H9 (cell line): ENCODE results near the gene OGFR. TPM values are rescaled to one million over a fixed set of nuclear protein-coding genes. Genes with fewer than 3 reads are reported as not detected.

Source experiments
- DNase-seq: peaks from one replicate; pipeline ENCODE4 v3.0.0-alpha.2; 2017
- H2AFZ ChIP-seq: one replicate; pipeline ENCODE4 v1.6.1; 2013; ENCODE audit warnings: mild to moderate bottlenecking, low read length, control low read depth, moderate library complexity
- H2AK5ac ChIP-seq: 2 replicates; pipeline ENCODE4 v1.6.1; 2013; ENCODE audit warnings: low read length, control low read depth, mixed read lengths; ENCODE audit not compliant: insufficient read length
- H2BK120ac ChIP-seq: one replicate; pipeline ENCODE4 v1.6.1; 2013; ENCODE audit warnings: low read depth, mild to moderate bottlenecking, low read length, control low read depth, inconsistent platforms; ENCODE audit not compliant: poor library complexity, severe bottlenecking
- H2BK12ac ChIP-seq: 2 replicates; pipeline ENCODE4 v1.6.1; 2013; ENCODE audit warnings: low read length, control low read depth, mixed read lengths, low read depth; ENCODE audit not compliant: insufficient read length
- H2BK15ac ChIP-seq: 2 replicates; pipeline ENCODE4 v1.6.1; 2013; ENCODE audit warnings: low read depth, low read length, control low read depth
- H2BK20ac ChIP-seq: one replicate; pipeline ENCODE4 v1.6.1; 2013; ENCODE audit warnings: low read depth, mild to moderate bottlenecking, low read length, control low read depth, inconsistent platforms; ENCODE audit not compliant: poor library complexity, severe bottlenecking
- H2BK5ac ChIP-seq: 2 replicates; pipeline ENCODE4 v1.6.1; 2013; ENCODE audit warnings: low read length, control low read depth, mixed read lengths; ENCODE audit not compliant: insufficient read length
- H3K14ac ChIP-seq: 2 replicates; pipeline ENCODE4 v1.6.1; 2013; ENCODE audit warnings: low read length, control low read depth; ENCODE audit not compliant: insufficient read depth
- H3K18ac ChIP-seq: 2 replicates; pipeline ENCODE4 v1.6.1; 2013; ENCODE audit warnings: low read depth, mild to moderate bottlenecking, mixed read lengths, low read length, control low read depth; ENCODE audit not compliant: insufficient read length
- H3K23ac ChIP-seq: 2 replicates; pipeline ENCODE4 v1.6.1; 2013; ENCODE audit warnings: low read length, control low read depth, mixed read lengths, low read depth; ENCODE audit not compliant: insufficient read length
- H3K23me2 ChIP-seq: 2 replicates; pipeline ENCODE4 v1.6.1; 2013; ENCODE audit warnings: low read depth, mild to moderate bottlenecking, mixed read lengths, low read length, control low read depth; ENCODE audit not compliant: insufficient read length, poor library complexity, severe bottlenecking
- H3K27ac ChIP-seq: 2 replicates; pipeline ENCODE4 v1.5.1; 2013; ENCODE audit warnings: low read length, control low read depth, mixed read lengths, low read depth; ENCODE audit not compliant: insufficient read length
- H3K27me3 ChIP-seq: 2 replicates; pipeline ENCODE4 v1.6.1; 2013; ENCODE audit warnings: low read length, control low read depth, inconsistent platforms; ENCODE audit not compliant: insufficient read depth
- H3K4ac ChIP-seq: 2 replicates; pipeline ENCODE4 v1.6.1; 2013; ENCODE audit warnings: low read depth, mild to moderate bottlenecking, control low read depth, inconsistent platforms, low read length, moderate library complexity
- H3K4me1 ChIP-seq: 2 replicates; pipeline ENCODE4 v1.6.1; 2013; ENCODE audit warnings: low read length, control low read depth, inconsistent platforms; ENCODE audit not compliant: insufficient read depth
- H3K4me2 ChIP-seq: 2 replicates; pipeline ENCODE4 v1.6.1; 2013; ENCODE audit warnings: low read length, control low read depth, mixed read lengths; ENCODE audit not compliant: insufficient read length, insufficient read depth
- H3K56ac ChIP-seq: 2 replicates; pipeline ENCODE4 v1.6.1; 2013; ENCODE audit warnings: low read depth, mild to moderate bottlenecking, mixed read lengths, low read length, control low read depth; ENCODE audit not compliant: insufficient read length
- H3K79me1 ChIP-seq: 2 replicates; pipeline ENCODE4 v1.6.1; 2013; ENCODE audit warnings: low read depth, mild to moderate bottlenecking, moderate library complexity, low read length, control low read depth, inconsistent platforms; ENCODE audit not compliant: insufficient read depth, poor library complexity, severe bottlenecking
- H3K79me2 ChIP-seq: 2 replicates; pipeline ENCODE4 v1.6.1; 2013; ENCODE audit warnings: low read length, control low read depth, inconsistent platforms; ENCODE audit not compliant: insufficient read depth
- H3K9ac ChIP-seq: 2 replicates; pipeline ENCODE4 v1.6.1; 2013; ENCODE audit warnings: low read length, control low read depth, mixed read lengths; ENCODE audit not compliant: insufficient read length; ENCODE audit errors: extremely low read depth
- H3K9me3 ChIP-seq: one replicate; pipeline ENCODE4 v1.6.1; 2013; ENCODE audit warnings: low read depth, low read length, inconsistent platforms; ENCODE audit not compliant: control insufficient read depth
- H3T11ph ChIP-seq: one replicate; pipeline ENCODE4 v1.6.1; 2013; ENCODE audit warnings: mild to moderate bottlenecking, low read length, control low read depth, inconsistent platforms
- H4K20me1 ChIP-seq: one replicate; pipeline ENCODE4 v1.6.1; 2013; ENCODE audit not compliant: control insufficient read depth, insufficient read length, insufficient read depth
- H4K5ac ChIP-seq: 2 replicates; pipeline ENCODE4 v1.6.1; 2013; ENCODE audit warnings: low read depth, mild to moderate bottlenecking, mixed read lengths, low read length, control low read depth; ENCODE audit not compliant: insufficient read length
- H4K8ac ChIP-seq: replicated peaks from 2 replicates; pipeline ENCODE4 v1.6.1; 2013; ENCODE audit warnings: low read length, control low read depth, mixed read lengths, low read depth; ENCODE audit not compliant: insufficient read length
- H4K91ac ChIP-seq: 2 replicates; pipeline ENCODE4 v1.6.1; 2013; ENCODE audit warnings: low read depth, mild to moderate bottlenecking, moderate library complexity, mixed read lengths, low read length, control low read depth; ENCODE audit not compliant: insufficient read length
- H3K27ac Mint-ChIP-seq, 3 experiments: 2 replicates in 2 of 3; 3 replicates in 1 of 3; pipeline ENCODE4 v1.8.0; 2020 to 2021; ENCODE audit warnings: mixed read lengths in 3 of 3, mild to moderate bottlenecking in 1 of 3, moderate library complexity in 1 of 3
- H3K27me3 Mint-ChIP-seq: 2 replicates; pipeline ENCODE4 v1.8.0; 2021; ENCODE audit warnings: low read depth, mild to moderate bottlenecking, moderate library complexity, mixed read lengths
- H3K36me3 Mint-ChIP-seq, 3 experiments: 2 replicates in 2 of 3; 3 replicates in 1 of 3; pipeline ENCODE4 v1.8.0; 2020 to 2021; ENCODE audit warnings: low read depth in 3 of 3, mixed read lengths in 3 of 3; ENCODE audit not compliant: insufficient read depth in 1 of 3
- H3K4me1 Mint-ChIP-seq, 2 experiments: 2 replicates each; pipeline ENCODE4 v1.8.0; 2020; ENCODE audit warnings: mixed read lengths in 2 of 2
- H3K4me3 Mint-ChIP-seq, 2 experiments: 2 replicates in 1 of 2; 3 replicates in 1 of 2; pipeline ENCODE4 v1.8.0; 2020 to 2021; ENCODE audit warnings: mild to moderate bottlenecking in 2 of 2, mixed read lengths in 2 of 2, moderate library complexity in 1 of 2
- H3K9me3 Mint-ChIP-seq, 2 experiments: 2 replicates in 1 of 2; 3 replicates in 1 of 2; pipeline ENCODE4 v1.8.0; 2020; ENCODE audit warnings: mild to moderate bottlenecking in 2 of 2, mixed read lengths in 2 of 2, moderate library complexity in 1 of 2
- WGBS: extraction: QIAGEN DNeasy Blood & Tissue Kit; methylation state at CpG from one replicate; pipeline ENCODE4 v1.1.7; 2013; ENCODE audit warnings: missing lambda C conversion rate, low lambda C conversion rate, mixed read lengths; ENCODE audit not compliant: insufficient read length; ENCODE audit errors: extremely low coverage; 5-methylcytosine and 5-hydroxymethylcytosine counted together
- total RNA-seq: library from RNA; stranded (reverse); gene quantifications from 2 replicates; pipeline ENCODE4 v1.2.1, GENCODE V29; 2021
- TF ChIP-seq, protein P1 (sequence below): fragments of 200-600 bp; sonication (generic); conservative IDR thresholded peaks from 3 replicates; pipeline ENCODE4 v1.8.0; 2021; ENCODE audit warnings: antibody characterized with exemption, mild to moderate bottlenecking

OGFR gene
- total RNA-seq, 1 experiment from 2014 or later = 33.1 TPM

DNA sequence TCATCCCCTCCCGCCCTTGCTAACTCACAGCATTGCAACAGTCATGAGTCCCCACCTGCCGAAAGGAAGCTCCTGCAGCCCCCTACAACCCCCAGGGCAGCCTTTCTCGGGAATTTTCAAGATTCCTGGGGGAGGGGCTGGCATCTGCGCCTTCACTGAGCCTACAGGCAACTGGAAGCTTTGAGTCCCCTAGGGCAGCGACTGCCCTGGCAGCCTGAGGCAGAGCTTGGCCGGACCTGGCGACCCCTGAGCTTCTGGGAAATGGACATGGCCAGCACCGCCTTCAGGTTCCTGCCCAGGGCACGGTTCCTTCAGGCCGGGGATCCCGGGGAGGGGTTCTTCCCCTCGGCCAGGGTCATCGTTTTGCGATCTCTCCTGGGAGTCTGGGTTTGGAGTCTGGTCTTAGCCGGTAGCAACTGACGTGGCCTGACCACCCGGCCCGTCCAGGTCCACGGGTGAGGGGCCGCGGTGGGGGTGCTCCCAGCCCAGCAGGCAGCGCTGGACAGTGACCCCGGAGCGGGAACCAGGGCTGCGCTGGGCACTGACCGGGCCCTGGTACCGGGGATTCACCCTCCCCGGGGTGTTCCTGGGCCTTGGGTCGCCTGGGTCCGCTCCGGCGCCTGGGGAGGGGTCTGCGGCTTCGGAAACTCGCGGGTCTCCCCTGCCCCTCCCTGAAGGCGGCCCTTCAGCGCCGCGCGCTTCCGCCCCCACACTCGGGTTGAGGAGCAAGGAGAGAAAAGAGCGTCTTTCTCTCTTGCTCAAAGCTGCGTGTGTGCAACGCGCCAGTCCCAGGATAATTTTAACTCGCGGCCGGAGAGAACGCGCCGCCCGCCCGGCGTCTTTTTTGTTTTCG, 11.6 kb downstream of the OGFR start:
- H4K8ac ChIP-seq = no peak overlapping the region
- peaks cover 5% of the 10 kb centered on the region for H3K27me3 Mint-ChIP-seq
- H3K4ac ChIP-seq = no peak overlapping the region; the same call in 1 of the 2 replicates
- H3K27me3 ChIP-seq = no peaks in the 10 kb centered on the region
- H2BK15ac ChIP-seq = no peak overlapping the region
- H3K79me1 ChIP-seq = no peaks in the 10 kb centered on the region
- H2BK5ac ChIP-seq = no peak overlapping the region
- H3K18ac ChIP-seq = peak overlapping the region; percentile 62
- H3K27ac ChIP-seq = no peak overlapping the region
- peak overlapping the region; percentile 35 for H3K4me2 ChIP-seq
- no peaks in the 10 kb centered on the region for H4K20me1 ChIP-seq
- H3K56ac ChIP-seq = no peak overlapping the region
- no peak overlapping the region for H3K9ac ChIP-seq
- H3K23ac ChIP-seq = no peak overlapping the region
- H3K27ac Mint-ChIP-seq = peak overlapping the region in 2 of 3 experiments; percentile 46 to 85; a peak in 3 of 7 replicates
- no peaks in the 10 kb centered on the region for H3K9me3 Mint-ChIP-seq
- WGBS = no CpG with 5 or more reads among the region's 57 CpGs
- peaks cover 0 to 13% (median 11%) of the 10 kb centered on the region in 3 experiments; a peak in 5 of 7 replicates for H3K36me3 Mint-ChIP-seq
- H3K23me2 ChIP-seq = peaks cover 16% of the 10 kb centered on the region
- no peak overlapping the region for H2AFZ ChIP-seq
- no peak overlapping the region for H2AK5ac ChIP-seq
- no peaks in the 10 kb centered on the region for H3K79me2 ChIP-seq
- peak; percentile 92 for DNase-seq
- H2BK12ac ChIP-seq = no peak overlapping the region
- H3K4me1 Mint-ChIP-seq = peaks cover 14 to 15% of the 10 kb centered on the region in 2 experiments
- no peaks in the 10 kb centered on the region for H3K9me3 ChIP-seq
- H4K5ac ChIP-seq = no peak overlapping the region
- no peak overlapping the region for H2BK20ac ChIP-seq
- no peak overlapping the region for H2BK120ac ChIP-seq
- H3K4me1 ChIP-seq = no peaks in the 10 kb centered on the region
- TF ChIP-seq, protein P1, sequence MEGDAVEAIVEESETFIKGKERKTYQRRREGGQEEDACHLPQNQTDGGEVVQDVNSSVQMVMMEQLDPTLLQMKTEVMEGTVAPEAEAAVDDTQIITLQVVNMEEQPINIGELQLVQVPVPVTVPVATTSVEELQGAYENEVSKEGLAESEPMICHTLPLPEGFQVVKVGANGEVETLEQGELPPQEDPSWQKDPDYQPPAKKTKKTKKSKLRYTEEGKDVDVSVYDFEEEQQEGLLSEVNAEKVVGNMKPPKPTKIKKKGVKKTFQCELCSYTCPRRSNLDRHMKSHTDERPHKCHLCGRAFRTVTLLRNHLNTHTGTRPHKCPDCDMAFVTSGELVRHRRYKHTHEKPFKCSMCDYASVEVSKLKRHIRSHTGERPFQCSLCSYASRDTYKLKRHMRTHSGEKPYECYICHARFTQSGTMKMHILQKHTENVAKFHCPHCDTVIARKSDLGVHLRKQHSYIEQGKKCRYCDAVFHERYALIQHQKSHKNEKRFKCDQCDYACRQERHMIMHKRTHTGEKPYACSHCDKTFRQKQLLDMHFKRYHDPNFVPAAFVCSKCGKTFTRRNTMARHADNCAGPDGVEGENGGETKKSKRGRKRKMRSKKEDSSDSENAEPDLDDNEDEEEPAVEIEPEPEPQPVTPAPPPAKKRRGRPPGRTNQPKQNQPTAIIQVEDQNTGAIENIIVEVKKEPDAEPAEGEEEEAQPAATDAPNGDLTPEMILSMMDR = no peak
- no peak overlapping the region for H4K91ac ChIP-seq
- H3K14ac ChIP-seq = peak overlapping the region; percentile 62
- H3K4me3 Mint-ChIP-seq = peak overlapping the region; percentile 65 to 80
- no peak overlapping the region for H3T11ph ChIP-seq
